Measurements from ENCODE around the gene ITGAV.

The ITGAV gene

DNA sequence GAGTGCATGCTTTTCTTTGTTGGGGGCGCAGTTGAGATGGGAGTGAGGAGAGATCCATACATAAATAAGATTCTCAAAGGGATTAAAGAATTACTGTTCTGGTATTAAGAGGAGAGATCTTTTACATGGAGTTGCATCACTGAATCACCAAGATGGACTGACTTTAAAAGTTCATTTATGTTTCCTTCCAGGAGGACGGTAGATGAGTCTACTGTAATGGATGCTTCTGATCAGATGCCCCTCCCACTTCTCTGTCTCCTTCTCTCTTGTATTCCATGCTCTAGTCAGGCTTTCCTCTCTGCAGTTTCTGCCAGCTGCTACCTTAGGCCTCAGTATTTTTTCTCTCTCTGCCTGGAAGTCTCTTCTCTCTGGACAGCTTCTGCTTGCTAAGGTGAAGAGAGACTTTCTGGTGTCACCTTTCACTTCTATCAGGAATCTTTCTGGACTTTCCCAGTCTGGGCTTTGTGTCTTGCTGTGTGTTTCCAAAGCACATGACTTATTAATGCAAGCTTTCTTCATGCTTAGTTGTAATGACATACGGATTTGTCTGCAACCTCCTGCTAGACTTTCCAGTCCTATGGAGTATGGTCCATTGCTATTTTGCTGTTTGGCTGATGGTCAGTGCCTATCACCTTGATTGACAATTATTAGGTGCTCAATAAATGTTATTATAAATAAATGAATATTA, 127.6 kb downstream of the ITGAV start:
- no peak for DNase-seq (ENCODE audit: low read depth in 2 of 2)

DNA sequence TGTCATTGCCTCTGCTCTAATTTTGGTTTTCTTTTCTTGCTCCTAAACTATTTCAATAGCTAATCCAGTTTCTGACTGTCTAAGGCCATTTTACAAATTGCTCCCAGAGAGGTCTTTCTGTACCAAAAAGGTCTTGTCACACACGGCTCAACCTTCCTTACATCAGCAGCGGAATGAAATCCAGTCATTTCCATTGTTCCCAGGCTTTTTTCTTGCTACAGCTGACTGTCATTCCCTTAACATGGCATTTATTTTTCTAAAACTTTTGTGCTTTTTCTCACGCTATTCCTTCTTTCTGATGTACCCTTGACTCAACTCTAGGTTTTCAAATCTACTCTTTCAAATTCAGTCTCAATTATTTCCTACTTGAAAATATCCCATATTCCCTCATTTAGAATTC, 128.3 kb downstream of the ITGAV start:
- no peak for DNase-seq (ENCODE audit: low read depth in 2 of 2)

DNA sequence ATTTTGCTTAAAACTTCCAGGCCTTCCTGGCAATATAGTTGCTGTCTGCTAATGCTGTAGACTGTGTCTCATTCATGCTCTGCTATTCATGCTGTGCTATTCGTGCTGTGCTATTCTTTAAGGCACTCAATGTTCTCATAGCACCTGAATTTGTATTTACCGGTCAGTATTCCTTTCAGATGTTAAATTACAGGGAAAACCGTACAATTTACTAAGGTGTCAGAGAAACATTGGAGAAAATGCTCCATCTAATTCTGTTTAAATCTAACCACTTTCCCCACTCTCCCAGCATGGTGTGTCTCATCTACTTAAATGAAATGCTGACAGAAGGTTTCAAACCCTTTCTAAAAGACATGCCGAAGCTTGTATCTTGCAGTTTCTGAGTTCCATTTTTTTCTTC, 129.0 kb downstream of the ITGAV start:
- no peak for DNase-seq (ENCODE audit: low read depth in 2 of 2)

DNA sequence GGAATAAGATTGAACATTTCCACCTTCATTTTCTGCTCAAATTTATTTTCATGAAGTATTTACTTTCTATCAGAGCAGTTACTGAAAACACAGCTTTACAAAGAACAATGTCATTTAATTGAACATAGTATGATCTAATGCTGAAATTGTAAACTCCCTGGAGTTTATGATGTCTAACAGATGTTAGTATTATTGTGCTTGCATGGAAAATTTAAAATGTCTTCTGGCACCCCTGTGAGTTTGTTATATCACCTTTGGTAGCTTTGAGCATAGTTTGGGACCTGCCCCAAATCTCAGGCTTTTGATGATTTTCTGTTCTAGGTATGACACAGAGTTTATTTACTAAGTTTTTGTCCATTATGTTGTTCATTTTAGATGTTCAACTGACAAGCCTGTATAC, 132.1 kb downstream of the ITGAV start:
- DNase-seq (ENCODE audit: low read depth in 2 of 2), result no peak

DNA sequence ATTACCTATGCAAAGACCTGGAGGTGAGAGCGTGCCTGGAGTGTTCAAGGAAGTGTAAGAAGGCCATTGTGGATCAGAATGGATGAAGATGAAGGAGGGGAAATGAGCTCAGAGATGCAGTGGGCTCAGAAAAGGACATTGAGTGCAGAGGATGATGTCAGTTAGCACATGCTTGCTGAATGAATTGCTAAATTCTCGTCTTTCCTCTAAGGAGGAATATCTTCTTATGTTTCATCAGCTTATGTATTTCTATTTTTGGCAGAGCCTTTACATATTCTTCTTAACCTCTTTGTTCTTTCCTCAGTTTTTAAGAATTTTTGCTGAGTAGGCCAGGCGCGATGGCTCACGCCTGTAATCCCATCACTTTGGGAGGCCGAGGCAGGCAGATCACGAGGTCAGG, 134.9 kb downstream of the ITGAV start:
- no peak for DNase-seq (ENCODE audit: low read depth in 2 of 2)

DNA sequence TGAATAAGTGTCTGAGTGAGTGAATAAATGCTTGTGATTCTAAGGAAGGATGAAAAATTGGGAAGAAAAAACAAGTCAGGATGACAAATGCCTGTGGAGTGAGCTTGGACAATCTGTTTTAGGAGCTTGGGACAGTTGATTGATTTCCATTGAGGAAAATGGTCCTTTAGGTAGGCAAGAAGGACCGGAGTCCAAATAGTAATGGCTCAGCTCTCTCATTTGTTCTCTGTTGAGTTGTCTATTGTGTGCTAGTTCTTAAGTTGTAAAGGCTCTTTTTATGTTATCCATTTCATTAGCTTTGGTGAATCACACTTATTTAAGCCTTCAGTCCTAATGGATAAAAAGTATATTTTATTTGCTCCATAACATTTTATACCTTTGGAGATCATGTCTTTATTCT, 135.9 kb downstream of the ITGAV start:
- no peak for DNase-seq (ENCODE audit: low read depth in 2 of 2)

DNA sequence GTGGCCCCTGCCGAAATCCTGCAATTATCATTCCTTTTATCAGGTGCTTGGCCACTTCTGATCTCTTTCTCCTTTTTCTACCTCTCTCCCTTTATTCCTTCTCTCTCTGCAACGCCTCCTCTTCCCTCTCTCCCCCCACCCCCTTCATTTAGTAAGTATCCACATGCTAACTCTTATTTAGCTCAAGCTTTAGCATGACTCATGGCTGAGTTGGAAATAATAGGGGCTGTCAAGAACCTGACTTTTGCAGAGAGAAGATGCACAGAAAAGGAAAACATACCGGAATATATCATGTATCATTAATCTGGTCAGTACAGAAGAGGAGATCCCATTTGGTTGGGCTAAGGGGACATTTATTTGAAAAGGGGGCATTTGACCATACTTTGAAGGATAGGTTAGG, 137.1 kb downstream of the ITGAV start:
- DNase-seq (ENCODE audit: low read depth in 2 of 2), result no peak

DNA sequence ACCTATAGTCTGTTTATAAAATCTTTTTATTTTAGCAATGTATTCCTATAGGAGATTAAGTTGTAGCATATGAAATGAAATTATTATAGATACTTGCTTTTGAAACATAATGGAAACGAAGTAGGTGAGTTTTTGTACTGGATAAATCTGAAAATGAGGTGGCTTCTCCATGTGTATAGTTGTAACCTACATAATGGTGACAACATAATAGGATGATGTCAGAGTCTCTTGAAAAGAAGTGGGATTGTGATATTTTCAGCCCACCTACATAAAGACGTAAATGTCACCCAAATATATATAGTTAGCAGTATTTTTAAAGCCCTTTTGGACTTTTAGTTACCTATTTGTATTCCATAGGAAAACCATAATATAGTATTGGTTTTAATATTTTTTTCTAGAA, 138.8 kb downstream of the ITGAV start:
- no peak for DNase-seq (ENCODE audit: low read depth in 2 of 2)

Data from stimulated activated CD4-positive, alpha-beta T cell treated with anti-CD3 and anti-CD28 coated beads, Interleukin-15, amount 100 ng/mL, for 48 hours (primary cell).